Activated T-cell treated with anti-CD3 and anti-CD28 coated beads for 1 hour (primary cell): ENCODE measurements around the gene ATG4B.

Experiments used
- DNase-seq: peaks from one replicate; pipeline ENCODE4 v3.0.0-alpha.2; 2020; ENCODE audit warnings: low read depth

Gene ATG4B

DNA sequence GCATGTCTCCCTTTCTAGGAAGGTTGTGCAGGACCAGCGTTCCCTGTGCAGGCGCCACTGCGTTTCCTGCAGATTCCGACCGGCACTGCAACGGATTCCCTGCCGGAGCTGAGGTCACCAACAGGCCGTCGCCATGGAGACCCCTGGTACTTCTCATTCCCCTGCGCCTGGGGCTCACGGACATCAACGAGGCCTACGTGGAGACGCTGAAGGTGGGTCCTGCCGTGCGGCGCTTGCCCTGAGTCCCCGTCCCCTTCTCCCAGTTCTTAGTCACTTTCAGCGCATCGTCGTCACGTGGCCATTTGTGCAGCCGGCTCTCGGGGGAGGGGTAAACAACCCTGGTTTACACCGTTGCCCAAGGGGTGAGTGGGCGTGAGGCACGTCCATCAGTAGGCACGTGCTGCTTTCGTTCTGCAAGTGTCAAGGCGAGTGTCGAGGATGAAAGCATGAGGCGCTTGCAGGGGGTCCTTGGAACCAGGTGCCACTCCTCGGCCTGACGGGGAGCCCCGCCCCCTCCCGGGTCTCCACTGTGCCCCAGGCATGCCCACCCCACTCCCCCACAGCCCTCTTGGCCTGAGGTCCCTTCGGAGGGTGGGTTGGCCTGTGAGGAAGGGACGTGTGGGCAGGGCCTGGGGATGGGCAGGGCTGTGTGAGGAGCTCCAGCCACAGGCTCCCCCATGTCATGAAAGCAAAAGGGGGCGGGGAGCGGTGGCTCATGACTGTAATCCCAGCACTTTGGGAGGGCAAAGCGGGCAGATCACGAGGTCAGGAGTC lies 29.3 kb downstream of the ATG4B start:
- DNase-seq = no peak

DNA sequence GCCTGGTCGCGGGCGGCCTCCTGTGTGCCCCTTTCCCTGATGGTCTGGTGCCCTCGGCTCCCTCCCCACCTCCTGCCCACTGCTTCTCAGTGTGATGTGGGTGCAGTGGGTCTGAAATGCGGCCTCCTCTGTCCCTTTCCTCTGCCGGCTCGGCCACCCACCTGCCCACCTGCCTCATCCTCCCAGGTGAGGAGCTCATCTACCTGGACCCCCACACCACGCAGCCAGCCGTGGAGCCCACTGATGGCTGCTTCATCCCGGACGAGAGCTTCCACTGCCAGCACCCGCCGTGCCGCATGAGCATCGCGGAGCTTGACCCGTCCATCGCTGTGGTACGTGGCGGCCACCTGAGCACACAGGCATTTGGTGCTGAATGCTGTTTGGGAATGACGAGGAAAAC lies 30.9 kb downstream of the ATG4B start:
- no peak for DNase-seq

DNA sequence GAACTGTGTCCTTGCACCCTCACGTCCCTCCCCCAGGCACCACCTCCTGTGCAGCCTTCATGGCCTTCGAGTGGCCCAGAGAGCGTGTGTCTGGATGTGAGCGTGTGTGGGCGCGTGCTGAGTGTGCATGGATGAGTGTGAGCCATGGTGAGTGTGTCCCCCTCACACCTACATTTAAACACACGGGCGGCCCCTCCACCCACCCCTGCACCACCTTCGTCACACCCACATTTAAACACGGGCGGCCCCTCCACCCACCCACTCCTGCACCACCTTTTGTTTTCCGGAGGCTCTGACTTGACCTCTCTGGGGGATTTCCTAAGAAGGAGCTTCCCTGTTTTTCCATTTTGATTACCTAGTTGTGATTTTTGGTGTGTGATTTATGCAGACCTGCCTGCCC lies 31.3 kb downstream of the ATG4B start:
- no peak for DNase-seq

DNA sequence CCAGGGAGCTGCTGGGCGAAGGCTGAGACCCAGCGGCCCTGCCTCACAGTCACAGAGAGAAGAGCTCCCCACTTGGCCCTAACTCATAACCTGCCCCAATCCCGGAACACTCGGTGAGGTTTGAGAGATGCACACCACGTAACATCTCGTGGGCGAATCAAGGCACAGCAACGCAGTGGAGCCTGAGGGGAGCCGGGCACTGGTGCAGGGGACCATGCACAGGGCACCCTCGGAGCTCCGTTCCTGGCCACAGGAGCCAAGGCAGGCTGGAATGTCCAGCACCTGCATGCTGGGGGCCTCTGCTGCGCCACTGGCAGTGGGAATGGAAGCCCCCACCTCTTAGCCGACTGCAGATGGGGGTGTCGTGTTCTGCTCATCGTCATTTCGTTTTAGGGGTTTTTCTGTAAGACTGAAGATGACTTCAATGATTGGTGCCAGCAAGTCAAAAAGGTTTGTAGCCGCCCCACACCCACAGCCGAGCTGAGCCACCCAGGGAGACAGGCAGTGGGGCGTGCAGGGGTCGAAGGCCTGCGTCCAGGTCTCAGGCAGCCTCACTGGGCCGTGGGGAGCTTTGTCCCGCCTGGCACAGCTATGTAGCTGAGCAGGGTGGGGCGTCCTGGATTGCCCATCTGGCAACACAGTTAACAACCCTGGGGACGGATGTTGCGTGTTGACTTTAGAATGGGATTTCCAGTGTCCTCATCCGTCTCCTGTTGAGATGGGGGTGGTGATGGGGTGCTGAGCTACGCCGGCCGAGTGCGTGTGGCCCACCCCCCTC lies 33.0 kb downstream of the ATG4B start:
- no peak for DNase-seq

DNA sequence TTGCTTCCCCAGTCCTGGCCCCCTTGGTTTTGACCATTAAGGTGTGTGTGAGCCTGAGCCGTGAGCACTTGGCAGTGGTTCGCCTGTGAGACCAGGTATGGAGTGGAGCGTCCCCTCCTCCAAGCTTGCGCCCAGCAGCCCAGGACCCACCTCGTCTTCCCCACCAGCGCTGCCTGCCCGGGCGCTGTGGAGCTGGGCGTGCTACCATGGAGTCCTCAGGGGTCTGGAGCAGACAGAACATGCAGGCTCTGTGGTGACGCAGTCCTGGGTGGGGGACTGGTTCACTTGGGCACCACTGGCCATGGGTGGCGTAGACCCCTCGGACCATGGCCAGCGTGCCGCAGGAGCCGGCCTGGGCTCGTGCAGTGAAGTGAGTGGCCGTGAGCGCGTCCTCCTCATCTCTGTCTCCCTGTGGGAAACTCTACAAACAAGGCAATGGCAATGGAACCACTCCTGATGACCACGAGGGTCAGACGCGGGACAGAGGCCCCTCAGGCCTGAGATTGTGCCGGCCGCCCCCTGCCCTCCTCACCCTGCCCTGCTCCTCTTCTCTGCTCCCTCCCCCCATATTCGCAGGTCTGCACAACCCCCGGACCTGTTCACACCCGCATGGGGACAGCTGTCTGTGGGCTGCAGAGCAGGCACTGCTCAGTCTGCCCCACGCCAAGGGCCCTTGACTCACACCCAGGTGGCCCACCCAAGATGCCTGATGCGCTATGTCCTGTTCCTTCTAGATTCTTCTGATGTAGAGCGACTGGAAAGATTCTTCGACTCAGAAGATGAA lies 34.2 kb downstream of the ATG4B start:
- DNase-seq = no peak

DNA sequence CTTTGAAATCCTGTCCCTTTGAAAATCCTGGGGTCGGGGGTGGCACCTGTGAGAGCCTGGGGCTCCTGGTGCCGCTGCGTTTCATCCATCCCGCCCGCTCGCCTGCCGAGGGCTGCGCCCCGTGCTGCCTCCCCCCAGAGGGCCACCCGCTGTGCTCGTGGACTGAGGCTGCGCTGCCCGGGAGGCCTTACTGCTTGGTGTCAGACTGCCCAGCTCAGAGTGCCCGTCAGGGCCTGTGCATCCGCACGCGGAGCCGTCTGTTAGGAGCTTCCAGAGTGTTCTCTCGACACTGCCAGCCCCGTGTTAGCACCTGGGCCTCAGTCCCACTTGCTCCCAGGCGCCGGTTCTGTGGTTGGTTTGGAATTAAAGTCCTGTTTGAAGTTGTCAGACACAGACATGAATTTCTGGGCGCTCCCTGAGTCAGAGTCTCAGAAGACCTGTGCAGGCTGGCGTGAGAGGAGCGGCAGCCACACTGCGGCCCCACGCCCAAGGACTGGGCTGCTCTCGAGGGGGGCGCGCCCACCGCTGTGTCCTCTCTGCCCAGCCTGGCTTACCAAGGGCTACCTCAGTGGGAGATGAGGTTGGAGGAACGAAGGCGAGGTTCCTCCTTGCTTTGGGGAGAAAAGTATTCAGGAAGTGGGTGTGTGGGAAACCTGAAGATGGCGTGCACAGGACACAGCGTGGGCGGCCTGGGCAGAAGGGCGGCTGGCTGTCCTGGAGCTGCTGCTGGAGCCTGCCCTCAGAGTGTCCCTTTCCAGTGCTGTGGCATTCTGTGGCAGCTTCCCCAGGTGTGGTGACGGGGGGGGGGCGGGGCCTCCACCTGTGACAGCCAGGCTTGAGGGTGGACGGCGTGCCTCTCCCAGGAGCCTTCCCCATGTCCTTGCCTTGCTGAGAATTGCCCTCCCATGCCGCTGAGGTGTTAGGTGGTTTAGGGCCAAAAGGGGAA lies 35.0 kb downstream of the ATG4B start:
- DNase-seq = no peak

DNA sequence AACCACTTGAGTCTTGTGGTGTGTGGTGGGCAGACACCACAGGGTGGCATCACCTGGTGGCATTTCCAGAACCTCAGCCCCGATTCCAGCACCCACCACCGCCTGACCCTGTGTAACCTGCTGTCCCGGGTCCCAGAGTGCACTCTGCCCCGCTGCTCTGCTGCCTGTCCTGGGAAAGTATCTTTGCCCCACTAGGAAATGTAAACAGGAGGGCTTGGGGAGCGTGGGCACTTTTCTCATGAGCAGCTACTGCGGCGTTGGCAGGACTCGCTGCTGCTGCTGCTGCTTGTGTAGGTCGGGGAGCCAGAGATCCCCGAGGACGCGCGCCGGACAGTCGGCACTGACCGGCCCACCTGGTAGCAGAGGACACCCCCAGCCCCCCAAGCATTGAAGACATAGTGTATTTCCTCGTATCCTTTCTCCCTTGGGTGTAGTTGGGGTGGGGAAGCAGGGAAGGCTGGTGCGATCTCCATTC lies 35.7 kb downstream of the ATG4B start:
- DNase-seq = no peak

DNA sequence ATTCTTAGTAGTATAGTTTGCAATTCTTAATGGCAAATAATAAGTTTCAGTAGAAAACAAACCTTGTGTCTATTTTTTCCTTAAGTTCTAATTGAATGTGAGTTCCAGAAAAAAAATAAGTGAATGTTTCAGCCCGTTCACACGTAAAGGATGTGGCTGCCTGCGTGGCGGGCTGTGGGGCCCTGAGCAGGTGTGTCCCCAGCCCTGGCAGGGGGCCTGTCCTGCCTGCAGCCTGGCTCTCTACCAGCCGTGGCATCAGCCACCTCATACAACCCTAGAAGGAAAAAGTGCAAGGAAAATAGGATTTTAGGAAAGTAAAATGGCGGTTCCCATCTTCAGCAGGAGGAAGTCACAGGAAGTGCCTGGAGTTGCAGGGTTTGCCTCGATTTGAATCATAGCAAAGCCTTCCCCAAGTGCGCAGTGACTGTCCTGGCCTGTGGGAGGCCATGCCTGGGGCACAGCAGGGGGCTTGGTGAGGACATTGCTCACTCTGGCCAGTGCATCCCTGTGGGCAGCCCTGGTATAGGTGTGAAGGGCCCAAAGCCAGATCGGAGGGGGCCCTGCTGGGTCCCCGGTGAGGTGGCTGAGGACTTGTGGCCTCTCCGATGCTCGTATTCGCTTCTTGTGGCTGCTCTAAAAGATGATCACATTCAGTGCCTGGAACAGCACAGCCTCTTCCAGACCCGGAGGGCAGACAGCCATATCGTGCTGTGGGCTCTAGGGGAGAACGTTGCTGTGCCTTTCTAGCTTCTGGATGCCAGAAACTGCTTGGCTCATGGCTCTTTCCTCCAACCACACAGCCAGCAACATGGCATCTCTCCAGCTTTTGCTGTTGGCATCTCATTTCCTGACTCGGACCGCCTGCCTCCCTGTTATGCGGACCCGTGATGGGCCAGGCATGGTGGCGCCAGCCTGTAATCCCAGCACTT lies 36.6 kb downstream of the ATG4B start:
- no peak for DNase-seq

DNA sequence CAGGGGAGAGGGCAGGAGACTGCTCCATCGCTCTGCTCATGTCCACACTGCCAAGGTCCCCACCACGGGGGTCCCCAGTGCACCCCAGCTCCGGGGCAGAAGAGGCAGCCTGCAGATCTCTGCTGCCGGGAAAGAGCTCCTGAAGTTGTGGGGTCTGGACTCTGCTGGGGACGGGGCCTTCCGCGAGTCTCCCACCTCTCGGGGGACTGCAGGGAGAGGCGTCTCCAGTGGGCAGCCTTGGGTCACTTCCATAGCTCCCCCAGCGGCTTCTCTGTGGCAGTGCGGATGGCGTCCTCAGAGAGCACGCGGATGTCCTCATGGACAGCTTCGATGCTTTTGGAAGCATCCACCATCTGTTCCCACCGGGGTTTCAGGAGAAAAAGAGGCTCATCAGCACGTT lies 38.4 kb downstream of the ATG4B start:
- no peak for DNase-seq

DNA sequence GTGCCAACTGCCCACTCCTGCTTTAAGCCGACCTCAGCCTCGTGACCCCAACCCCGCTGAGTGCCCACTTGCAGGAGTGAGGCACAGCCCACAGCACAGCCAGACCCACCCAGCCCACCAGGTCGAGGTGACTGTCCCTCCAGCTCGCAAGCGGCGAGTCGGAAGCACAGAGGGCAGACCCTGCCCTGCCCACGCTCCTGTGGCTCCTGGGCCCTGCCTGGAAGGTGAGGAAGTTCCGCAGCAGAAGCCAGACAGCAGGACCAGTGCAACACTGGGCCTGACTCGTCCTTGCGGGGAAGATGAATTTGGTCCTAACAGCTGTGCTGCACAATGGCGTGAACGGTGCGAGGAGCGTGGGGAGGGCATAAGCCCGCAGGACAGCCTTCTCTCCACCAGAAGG lies 39.2 kb downstream of the ATG4B start:
- DNase-seq = no peak

DNA sequence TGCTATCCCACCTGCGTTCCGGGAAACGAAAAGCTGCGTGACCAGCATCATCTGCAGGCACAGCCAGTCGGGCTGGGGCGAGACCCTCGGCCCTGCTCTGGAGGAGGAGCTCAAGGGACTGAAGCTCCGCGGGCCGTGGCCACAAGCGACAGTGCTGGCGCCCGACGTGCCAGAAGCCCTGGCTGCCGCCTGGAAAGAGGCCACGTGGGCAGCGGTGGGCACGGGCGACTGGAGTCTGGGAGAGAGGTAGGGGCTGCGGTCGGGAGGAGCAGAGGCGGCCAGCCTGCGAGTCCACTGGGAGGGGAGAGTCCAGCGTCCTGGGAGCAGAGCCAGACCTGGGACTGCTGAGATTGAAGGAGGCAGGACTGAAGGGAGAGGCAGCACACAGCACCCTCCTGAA lies 39.9 kb downstream of the ATG4B start:
- no peak for DNase-seq

DNA sequence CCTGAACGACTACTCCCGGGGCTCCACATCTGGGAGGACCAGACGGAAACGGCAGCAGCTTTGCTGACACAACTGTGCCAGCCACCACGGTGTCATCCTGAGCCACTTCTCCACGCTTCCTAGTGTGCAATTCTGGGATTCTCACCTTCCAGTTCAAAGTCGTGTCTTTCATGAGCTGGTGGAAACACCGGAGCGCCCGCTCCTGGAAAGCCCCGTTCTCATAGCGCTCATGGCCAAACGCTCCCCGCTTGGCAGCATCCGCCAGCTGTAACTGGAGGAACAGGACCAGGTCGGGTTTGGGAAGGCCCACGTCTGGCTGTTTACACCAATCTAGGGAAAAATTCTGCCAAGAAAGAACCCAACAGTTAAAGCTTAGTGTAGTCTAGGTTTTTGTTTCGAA lies 40.8 kb downstream of the ATG4B start:
- no peak for DNase-seq

DNA sequence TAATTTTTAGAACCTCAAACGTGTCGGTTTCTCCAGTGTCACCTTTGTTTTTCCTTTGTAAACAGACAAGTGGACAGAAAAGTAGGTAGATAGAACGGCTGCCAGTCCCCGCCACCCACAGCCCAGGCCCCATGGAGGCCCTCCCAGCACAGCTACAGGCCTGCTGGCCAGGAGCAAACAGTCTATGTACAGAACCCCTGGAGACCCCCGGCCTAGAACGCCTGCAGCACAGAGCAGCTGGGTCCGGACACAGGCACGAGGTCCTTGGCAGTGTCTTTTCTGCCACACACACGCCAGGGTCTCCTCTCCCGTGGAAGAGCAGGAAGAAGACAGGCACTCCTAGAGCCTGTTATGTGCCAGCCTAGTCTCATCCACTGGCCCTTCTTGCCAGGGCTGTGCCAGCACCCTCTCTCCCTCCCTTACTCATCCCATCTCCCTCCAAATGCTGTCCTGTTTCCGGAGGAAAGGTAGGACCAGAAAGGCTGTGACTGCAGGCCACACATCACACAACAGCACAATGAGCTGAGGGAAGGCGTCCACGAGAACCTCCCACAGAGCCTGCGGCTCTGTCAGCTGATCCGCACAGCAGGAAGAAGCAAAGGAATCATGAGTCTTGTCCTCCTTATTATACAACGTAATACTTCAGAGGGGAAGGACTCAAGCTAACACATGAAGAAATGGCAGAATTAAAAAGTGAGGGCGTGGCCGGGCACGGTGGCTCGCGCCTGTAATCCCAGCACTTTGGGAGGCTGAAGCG lies 41.5 kb downstream of the ATG4B start:
- no peak for DNase-seq

DNA sequence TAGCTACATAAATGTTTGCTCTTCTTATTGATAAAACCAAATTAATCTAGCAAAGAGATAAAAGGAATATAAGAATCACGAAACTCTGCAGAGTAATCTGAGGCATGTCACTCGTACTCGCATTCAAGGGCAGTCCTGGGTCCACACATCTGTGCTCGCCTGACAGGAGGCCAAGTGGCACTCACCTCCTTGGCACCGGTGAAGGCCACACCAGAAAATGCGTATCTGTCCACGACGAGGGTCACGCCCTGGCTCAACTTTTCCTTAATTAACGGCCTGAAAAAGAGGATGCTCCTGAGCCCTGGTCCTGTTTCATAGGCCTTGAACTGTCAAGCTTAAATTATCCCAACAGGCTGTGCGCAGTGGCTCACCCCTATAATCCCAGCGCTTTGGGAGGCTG lies 42.6 kb downstream of the ATG4B start:
- DNase-seq = no peak

DNA sequence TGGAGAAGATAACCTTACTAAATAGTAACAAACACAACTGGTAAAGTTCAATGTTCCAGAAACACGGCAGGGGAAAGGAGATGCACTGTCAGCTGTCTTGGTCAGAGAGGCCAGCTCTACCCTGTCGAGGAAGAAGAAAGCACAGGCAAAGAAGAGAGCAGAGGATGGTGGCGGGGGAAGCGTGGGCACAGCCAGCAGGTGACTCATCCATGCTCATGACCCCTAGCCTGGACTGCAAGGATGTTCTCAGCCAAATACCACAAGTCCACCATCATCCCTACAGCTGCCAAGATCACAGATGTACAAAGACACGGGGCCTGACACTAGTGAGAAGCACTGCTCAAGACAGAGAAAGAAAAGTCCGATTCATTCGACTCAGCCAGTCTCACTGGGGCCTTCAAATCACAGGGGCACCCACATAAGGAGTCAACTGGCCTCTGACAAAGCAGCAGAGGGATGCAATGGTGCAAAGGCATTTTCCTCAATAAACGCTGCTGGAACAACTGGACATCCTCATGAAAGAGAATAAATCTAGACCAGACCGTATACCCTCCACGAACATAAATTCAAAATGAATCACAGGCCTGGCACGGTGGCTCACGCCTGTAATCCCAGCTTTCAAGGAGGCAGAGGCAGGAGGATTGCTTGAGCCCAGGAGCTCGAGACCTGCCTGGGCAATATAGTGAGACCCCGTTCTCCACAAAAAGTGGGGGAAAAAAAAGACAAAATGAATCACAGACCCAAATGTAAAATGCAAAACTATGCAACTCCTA lies 43.5 kb downstream of the ATG4B start:
- no peak for DNase-seq

DNA sequence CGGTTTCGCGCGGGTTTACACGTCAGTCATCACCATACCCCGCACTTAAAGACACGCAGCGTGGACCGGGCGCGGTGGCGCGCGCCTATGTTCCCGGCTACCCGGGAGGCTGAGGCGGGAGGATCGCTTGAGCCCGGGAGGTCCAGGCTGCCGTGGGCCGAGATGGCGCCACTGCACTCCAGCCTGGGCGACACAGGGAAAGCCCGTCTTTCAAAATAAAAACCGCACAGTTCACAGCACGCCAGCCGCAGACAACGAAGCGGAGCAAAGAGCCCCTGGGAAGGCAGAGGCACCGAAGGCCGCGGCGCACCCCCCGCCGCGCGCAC lies 48.8 kb downstream of the ATG4B start:
- DNase-seq = no peak

DNA sequence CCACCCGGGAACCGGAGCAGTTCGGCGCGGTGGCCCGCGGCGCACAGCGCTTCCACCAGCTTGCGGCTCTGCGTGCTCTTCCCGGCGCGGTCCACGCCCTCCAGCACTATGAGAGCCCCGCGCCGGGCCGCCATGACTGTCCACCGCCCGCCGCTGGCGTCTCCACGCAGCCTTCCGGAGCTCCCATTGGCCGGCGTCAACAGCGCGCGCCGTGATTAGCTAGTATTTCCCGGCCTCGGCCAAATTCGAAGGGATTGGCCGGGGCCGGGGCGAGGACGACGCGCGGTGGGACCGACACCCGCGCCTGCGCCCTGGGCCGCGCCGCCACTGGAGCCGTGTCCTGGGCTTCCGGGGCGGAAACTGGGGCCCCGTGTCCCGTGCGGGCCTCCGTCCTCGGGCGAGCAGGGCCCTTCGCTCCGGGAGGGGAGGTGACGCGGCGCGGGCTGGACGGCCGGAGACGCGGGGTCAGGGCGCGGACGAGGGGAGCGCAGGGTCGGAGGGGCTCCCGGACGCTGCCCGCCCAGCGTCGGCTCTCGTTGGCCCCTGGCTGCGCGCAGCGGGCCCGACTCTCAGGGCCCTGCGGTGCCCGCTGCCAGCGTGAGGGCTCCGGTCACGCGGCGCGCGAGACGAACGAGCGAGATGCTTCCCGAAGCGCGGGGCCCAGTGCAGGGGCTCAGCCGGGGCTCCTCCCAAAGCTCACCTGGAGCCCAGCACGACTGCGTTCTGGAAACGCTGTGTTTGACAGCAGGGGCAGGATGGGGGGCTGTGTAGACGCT lies 49.3 kb downstream of the ATG4B start, which contains the start of gene DTYMK:
Gene DTYMK, minus strand, starts transcription at position 166 of the 776 bp plus-strand sequence. Its CDS starts 32 bp downstream, at position 134.
- peak; percentile 94 for DNase-seq

DNA sequence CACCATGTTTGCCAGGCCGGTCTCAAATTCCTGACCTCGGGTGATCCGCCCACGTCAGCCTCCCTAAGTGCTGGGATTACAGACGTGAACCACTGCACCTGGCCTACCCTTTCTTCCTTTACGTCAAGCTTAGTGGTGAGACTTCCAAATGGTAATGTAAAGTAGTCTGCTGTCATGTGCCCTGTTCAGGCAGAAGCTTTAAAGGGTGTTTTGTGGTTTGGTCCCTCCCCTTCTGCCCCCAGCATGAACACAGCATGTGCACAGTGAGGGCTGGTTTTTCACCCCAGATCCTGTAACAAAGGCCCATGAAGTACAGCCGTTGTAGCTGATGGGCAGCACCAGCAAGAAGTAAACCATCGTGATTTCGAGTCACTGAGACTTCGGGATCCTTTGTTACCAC lies 51.8 kb downstream of the ATG4B start:
- no peak for DNase-seq
